AG10803 (cell line): ENCODE measurements around the gene RAB11B.
"Not testable (repeated sequence)": the region's sequence is repeated elsewhere in the genome, so short reads cannot be mapped to it uniquely, and the experiment has no call there.

Experiments used
- DNase-seq: peaks from one replicate; pipeline ENCODE4 v3.0.0; 2010; ENCODE audit warnings: low read depth
- H3K4me3 ChIP-seq: 2 replicates; pipeline ENCODE4 v1.5.1; 2011; ENCODE audit warnings: mild to moderate bottlenecking, low read length, control low read depth
- CTCF ChIP-seq: conservative IDR thresholded peaks from 2 replicates; pipeline ENCODE4 v1.5.1; 2011; ENCODE audit warnings: mild to moderate bottlenecking, low read length, control low read depth, inconsistent platforms

The RAB11B gene

GRCh38 chr19:8377598-8377997, 12.6 kb upstream of the RAB11B start:
- DNase-seq = no peak
- TF ChIP-seq CTCF = no peak
- H3K4me3 ChIP-seq = no peak overlapping the region

GRCh38 chr19:8379156-8379891, 10.8 kb upstream of the RAB11B start:
- not testable (repeated sequence) for DNase-seq, H3K4me3 ChIP-seq

GRCh38 chr19:8384569-8384968, 5.6 kb upstream of the RAB11B start:
- not testable (repeated sequence) for H3K4me3 ChIP-seq, DNase-seq

GRCh38 chr19:8385103-8385502, 5.1 kb upstream of the RAB11B start:
- H3K4me3 ChIP-seq, DNase-seq: not testable (repeated sequence)

GRCh38 chr19:8385566-8385965, 4.6 kb upstream of the RAB11B start:
- DNase-seq = not testable (repeated sequence)

GRCh38 chr19:8386419-8386818, 3.7 kb upstream of the RAB11B start:
- not testable (repeated sequence) for H3K4me3 ChIP-seq, DNase-seq

More at GRCh38 chr19:8385566-8385965, 4.6 kb upstream of the RAB11B start:
- not testable (repeated sequence) for H3K4me3 ChIP-seq

- no peak for DNase-seq
- no peak for TF ChIP-seq CTCF
- no peak overlapping the region for H3K4me3 ChIP-seq
Measured at GRCh38 chr19:8386990-8387389, 3.2 kb upstream of the RAB11B start.

- no peak for DNase-seq
- no peak for TF ChIP-seq CTCF
- no peak overlapping the region for H3K4me3 ChIP-seq
Measured at GRCh38 chr19:8387688-8388611, 2.2 kb upstream of the RAB11B start.

GRCh38 chr19:8388612-8388958, 1.6 kb upstream of the RAB11B start:
- no peak for DNase-seq
- TF ChIP-seq CTCF = no peak
- H3K4me3 ChIP-seq = no peak overlapping the region
